ENCODE measurements around the gene FLNA. TPM values are rescaled to one million over a fixed set of nuclear protein-coding genes. Genes with fewer than 3 reads are reported as not detected.

FLNA gene
- total and polyA plus RNA-seq, 2 of the 13 experiments (the other 11 are each of a cell fraction or from before 2014, with no cell fraction given) = 83.4 to 174 TPM

DNA sequence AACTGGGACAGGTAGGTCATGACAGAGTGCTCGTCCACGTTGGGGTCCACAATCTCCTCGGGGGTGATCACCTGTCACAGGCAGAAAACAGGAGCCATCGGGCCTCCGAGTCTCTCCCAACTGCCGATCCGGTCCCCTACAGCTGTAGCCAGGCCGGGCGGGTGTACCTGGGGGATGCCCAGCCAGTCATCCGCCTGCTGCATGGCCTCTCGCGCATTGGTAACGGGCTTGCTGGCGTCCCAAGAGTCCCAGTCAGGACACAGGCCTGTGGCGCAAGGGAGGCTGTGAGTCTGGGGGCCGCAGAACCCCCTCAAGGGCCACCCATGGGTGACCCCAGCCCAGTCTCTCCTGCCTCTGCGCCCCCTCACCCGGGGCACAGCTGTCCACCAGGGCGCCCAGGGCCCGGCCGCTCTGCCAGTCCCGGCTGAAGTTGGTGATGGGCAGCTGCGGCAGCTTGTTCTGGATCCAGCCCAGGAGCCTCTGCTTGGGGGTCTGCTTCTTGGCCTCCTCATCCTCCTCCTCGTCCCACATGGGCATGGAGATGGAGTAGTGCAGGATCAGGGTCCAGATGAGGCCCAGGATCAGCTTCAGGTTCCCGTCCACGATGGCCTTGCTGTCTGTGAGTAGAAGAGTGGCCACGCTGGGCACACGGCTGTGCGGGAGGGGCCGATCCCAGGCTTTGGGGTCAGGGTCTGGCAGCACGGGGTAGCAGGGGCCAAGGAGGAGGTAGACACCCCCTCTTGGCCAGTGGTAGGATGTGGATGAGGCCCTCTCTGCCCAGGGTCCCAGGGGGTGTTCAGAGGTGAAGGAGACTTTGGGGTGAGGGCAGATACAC lies 6.7 kb downstream of the FLNA start:
- in situ Hi-C loops (cut with HindIII; ENCODE audit: extremely low pct_ligation_motif_present, low pct_unique_long_range_greater_than_20kb) (no loop called here), intact Hi-C loops (cut with micrococcal nuclease; ENCODE audit: unreplicated experiment) (no loop called here)
- FAIRE-seq = no peak
- Histone ChIP-seq H3K9ac (ENCODE audit: insufficient read depth, low read depth, low read length) (no peak overlapping the region), H3K79me2 (ENCODE audit: insufficient read depth, low read length) (peaks cover 22% of the 10 kb centered on the region), H4K20me1 (ENCODE audit: insufficient read depth, low read length) (peaks cover 7% of the 10 kb centered on the region; the same call in 1 of the 2 replicates), H3K27me3 (ENCODE audit: control insufficient read depth in 1 of 2, insufficient read depth in 2 of 2, low read length in 2 of 2) (no peaks in the 10 kb centered on the region), H3K9me3 (ENCODE audit: low read length) (no peaks in the 10 kb centered on the region), H3K4me1 (ENCODE audit: insufficient read depth, low read length) (peaks cover 22% of the 10 kb centered on the region), H2AFZ (ENCODE audit: low read length) (no peak overlapping the region), H3K27ac (ENCODE audit: extremely low read length, insufficient read depth, low read length) (no peak overlapping the region), H3K4me2 (ENCODE audit: low read depth, low read length) (no peak overlapping the region), H3K4me3 (replicated peaks in 1 of 3; ENCODE audit: insufficient read depth in 1 of 3, low read depth in 2 of 3, low read length in 3 of 3) (no peak overlapping the region), H3K36me3 (replicated peaks in 1 of 2; ENCODE audit: control insufficient read depth in 1 of 2, insufficient read depth in 2 of 2, low read length in 2 of 2) (peaks cover 11 to 25% of the 10 kb centered on the region in 2 experiments; a peak in 4 of 5 replicates)
- peak; percentile 43 for TF ChIP-seq RBFOX2 (IDR thresholded peaks at IDR 0.05; ENCODE audit: low read depth, low read length)
- TF ChIP-seq PHB2 (IDR thresholded peaks at IDR 0.05; ENCODE audit: partially characterized antibody) = no peak
- ChIA-PET CTCF (ENCODE audit: low intra/inter-chr PET ratio, low total read pairs) (no interaction called here), POLR2A (no interaction called here)
- BruUV-seq (replicated peaks) = no TSS peak
- no peak for DNase-seq (ENCODE audit: low spot score)
- 100% methylated on average over 9 of the region's 31 CpGs for WGBS (ENCODE audit: low lambda C conversion rate)
- no peak for ATAC-seq

DNA sequence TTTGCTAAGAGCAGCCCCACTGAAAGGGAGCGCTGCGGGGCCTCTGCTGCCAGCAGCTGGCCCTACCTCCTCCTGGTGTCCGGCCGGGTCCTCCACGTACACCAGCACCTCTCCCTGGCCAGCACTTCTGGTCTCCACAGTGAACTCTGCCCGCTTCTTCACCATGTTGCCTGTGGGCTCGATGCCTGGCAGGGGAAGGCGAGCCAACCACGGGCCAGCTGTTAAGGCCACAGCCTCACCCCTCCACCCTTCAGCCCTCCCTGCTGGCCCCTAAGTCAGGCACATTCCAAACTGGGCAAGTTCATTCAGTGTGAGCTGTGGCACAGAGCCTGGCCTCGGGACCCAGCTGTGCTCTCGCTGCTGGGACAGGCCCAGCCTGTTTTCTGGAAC lies 7.8 kb downstream of the FLNA start:
- ChIA-PET POLR2A (no interaction called here), CTCF (ENCODE audit: low intra/inter-chr PET ratio, low total read pairs) (no interaction called here)
- in situ Hi-C loops (cut with HindIII; ENCODE audit: extremely low pct_ligation_motif_present, low pct_unique_long_range_greater_than_20kb) (no loop called here), intact Hi-C loops (cut with micrococcal nuclease; ENCODE audit: unreplicated experiment) (no loop called here)
- Histone ChIP-seq H3K4me1 (ENCODE audit: insufficient read depth, low read length) (peaks cover 12% of the 10 kb centered on the region), H3K79me2 (ENCODE audit: insufficient read depth, low read length) (peaks cover 22% of the 10 kb centered on the region), H3K9ac (ENCODE audit: insufficient read depth, low read depth, low read length) (0 out of 2 replicates have a peak overlapping the region, but pooled peaks have one; percentile 15), H3K36me3 (replicated peaks in 1 of 2; ENCODE audit: control insufficient read depth in 1 of 2, insufficient read depth in 2 of 2, low read length in 2 of 2) (peaks cover 17 to 35% of the 10 kb centered on the region in 2 experiments; a peak in 4 of 5 replicates), H3K9me3 (ENCODE audit: low read length) (no peaks in the 10 kb centered on the region), H2AFZ (ENCODE audit: low read length) (no peak overlapping the region), H3K4me3 (replicated peaks in 1 of 3; ENCODE audit: insufficient read depth in 1 of 3, low read depth in 2 of 3, low read length in 3 of 3) (no peak overlapping the region), H3K27ac (ENCODE audit: extremely low read length, insufficient read depth, low read length) (no peak overlapping the region), H3K27me3 (ENCODE audit: control insufficient read depth in 1 of 2, insufficient read depth in 2 of 2, low read length in 2 of 2) (no peaks in the 10 kb centered on the region), H4K20me1 (ENCODE audit: insufficient read depth, low read length) (peaks cover 7% of the 10 kb centered on the region; the same call in 1 of the 2 replicates), H3K4me2 (ENCODE audit: low read depth, low read length) (no peak overlapping the region)
- ATAC-seq (no peak), DNase-seq (ENCODE audit: low spot score) (no peak), FAIRE-seq (no peak)
- no TSS peak for BruUV-seq (replicated peaks)
- no CpG with 5 or more reads among the region's 11 CpGs for WGBS (ENCODE audit: low lambda C conversion rate)
- TF ChIP-seq, protein P1, sequence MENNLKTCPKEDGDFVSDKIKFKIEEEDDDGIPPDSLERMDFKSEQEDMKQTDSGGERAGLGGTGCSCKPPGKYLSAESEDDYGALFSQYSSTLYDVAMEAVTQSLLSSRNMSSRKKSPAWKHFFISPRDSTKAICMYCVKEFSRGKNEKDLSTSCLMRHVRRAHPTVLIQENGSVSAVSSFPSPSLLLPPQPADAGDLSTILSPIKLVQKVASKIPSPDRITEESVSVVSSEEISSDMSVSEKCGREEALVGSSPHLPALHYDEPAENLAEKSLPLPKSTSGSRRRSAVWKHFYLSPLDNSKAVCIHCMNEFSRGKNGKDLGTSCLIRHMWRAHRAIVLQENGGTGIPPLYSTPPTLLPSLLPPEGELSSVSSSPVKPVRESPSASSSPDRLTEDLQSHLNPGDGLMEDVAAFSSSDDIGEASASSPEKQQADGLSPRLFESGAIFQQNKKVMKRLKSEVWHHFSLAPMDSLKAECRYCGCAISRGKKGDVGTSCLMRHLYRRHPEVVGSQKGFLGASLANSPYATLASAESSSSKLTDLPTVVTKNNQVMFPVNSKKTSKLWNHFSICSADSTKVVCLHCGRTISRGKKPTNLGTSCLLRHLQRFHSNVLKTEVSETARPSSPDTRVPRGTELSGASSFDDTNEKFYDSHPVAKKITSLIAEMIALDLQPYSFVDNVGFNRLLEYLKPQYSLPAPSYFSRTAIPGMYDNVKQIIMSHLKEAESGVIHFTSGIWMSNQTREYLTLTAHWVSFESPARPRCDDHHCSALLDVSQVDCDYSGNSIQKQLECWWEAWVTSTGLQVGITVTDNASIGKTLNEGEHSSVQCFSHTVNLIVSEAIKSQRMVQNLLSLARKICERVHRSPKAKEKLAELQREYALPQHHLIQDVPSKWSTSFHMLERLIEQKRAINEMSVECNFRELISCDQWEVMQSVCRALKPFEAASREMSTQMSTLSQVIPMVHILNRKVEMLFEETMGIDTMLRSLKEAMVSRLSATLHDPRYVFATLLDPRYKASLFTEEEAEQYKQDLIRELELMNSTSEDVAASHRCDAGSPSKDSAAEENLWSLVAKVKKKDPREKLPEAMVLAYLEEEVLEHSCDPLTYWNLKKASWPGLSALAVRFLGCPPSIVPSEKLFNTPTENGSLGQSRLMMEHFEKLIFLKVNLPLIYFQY (CRISPR knock-in tag; IDR thresholded peaks at IDR 0.05; ENCODE audit: borderline replicate concordance) = no peak
- peak; percentile 21 for TF ChIP-seq RBM22 (optimal IDR thresholded peaks at IDR 0.05; ENCODE audit: low read length)
- TF ChIP-seq, protein P2, sequence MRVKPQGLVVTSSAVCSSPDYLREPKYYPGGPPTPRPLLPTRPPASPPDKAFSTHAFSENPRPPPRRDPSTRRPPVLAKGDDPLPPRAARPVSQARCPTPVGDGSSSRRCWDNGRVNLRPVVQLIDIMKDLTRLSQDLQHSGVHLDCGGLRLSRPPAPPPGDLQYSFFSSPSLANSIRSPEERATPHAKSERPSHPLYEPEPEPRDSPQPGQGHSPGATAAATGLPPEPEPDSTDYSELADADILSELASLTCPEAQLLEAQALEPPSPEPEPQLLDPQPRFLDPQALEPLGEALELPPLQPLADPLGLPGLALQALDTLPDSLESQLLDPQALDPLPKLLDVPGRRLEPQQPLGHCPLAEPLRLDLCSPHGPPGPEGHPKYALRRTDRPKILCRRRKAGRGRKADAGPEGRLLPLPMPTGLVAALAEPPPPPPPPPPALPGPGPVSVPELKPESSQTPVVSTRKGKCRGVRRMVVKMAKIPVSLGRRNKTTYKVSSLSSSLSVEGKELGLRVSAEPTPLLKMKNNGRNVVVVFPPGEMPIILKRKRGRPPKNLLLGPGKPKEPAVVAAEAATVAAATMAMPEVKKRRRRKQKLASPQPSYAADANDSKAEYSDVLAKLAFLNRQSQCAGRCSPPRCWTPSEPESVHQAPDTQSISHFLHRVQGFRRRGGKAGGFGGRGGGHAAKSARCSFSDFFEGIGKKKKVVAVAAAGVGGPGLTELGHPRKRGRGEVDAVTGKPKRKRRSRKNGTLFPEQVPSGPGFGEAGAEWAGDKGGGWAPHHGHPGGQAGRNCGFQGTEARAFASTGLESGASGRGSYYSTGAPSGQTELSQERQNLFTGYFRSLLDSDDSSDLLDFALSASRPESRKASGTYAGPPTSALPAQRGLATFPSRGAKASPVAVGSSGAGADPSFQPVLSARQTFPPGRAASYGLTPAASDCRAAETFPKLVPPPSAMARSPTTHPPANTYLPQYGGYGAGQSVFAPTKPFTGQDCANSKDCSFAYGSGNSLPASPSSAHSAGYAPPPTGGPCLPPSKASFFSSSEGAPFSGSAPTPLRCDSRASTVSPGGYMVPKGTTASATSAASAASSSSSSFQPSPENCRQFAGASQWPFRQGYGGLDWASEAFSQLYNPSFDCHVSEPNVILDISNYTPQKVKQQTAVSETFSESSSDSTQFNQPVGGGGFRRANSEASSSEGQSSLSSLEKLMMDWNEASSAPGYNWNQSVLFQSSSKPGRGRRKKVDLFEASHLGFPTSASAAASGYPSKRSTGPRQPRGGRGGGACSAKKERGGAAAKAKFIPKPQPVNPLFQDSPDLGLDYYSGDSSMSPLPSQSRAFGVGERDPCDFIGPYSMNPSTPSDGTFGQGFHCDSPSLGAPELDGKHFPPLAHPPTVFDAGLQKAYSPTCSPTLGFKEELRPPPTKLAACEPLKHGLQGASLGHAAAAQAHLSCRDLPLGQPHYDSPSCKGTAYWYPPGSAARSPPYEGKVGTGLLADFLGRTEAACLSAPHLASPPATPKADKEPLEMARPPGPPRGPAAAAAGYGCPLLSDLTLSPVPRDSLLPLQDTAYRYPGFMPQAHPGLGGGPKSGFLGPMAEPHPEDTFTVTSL (CRISPR knock-in tag; IDR thresholded peaks at IDR 0.05; ENCODE audit: borderline replicate concordance) = no peak

All from HepG2 (cell line).